Mammary epithelial cell (primary cell): Measurements from ENCODE around the gene C22orf15.

Experiments
- EZH2 ChIP-seq: IDR thresholded peaks from 2 replicates; pipeline ENCODE4 v1.6.1; 2012; ENCODE audit warnings: low read length, inconsistent platforms, borderline replicate concordance
- TF ChIP-seq, protein P1 (sequence below), 2 donors: IDR thresholded peaks in 1 of 2; conservative IDR thresholded peaks in 1 of 2; 2 replicates each; pipeline ENCODE4 v1.5.1; 2011 to 2012; ENCODE audit warnings: inconsistent platforms in 2 of 2, low read length in 2 of 2, mild to moderate bottlenecking in 2 of 2, control low read depth in 1 of 2, low read depth in 1 of 2; ENCODE audit not compliant: insufficient read depth in 1 of 2; ENCODE audit errors: extremely low read depth in 1 of 2

DNA sequence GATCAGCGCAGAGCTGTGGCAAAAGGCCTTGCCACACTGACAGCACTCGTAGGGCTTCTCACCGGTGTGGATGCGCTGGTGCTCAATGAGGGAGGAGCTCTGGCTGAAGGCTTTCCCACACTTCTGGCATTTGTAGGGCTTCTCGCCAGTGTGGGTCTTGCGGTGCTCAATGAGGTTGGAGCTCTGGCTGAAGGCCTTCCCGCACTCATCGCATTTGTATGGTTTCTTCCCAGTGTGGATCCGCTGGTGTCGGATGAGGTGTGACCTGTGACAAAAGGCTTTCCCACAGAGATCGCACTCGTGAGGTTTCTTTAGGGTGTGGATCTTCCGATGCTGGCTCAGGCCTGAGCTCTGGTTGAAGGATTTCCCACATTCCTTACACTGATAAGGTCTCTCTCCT is 18.8 kb upstream of the C22orf15 start:
- TF ChIP-seq, protein P1, sequence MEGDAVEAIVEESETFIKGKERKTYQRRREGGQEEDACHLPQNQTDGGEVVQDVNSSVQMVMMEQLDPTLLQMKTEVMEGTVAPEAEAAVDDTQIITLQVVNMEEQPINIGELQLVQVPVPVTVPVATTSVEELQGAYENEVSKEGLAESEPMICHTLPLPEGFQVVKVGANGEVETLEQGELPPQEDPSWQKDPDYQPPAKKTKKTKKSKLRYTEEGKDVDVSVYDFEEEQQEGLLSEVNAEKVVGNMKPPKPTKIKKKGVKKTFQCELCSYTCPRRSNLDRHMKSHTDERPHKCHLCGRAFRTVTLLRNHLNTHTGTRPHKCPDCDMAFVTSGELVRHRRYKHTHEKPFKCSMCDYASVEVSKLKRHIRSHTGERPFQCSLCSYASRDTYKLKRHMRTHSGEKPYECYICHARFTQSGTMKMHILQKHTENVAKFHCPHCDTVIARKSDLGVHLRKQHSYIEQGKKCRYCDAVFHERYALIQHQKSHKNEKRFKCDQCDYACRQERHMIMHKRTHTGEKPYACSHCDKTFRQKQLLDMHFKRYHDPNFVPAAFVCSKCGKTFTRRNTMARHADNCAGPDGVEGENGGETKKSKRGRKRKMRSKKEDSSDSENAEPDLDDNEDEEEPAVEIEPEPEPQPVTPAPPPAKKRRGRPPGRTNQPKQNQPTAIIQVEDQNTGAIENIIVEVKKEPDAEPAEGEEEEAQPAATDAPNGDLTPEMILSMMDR (conservative IDR thresholded peaks at IDR 0.05 in 1 of 2, IDR thresholded peaks at IDR 0.05 in 1 of 2; ENCODE audit: extremely low read depth in 1 of 2, insufficient read depth in 1 of 2, low read depth in 1 of 2, low read length in 2 of 2), result no peak
- no peak for TF ChIP-seq EZH2
